Liver (tissue), 9 donors: ENCODE measurements around the gene FES. TPM values are rescaled to one million over a fixed set of nuclear protein-coding genes. Genes with fewer than 3 reads are reported as not detected.

Experiments used
- DNase-seq: peaks from one replicate; pipeline ENCODE4 v3.0.0-alpha.2; 2017; ENCODE audit warnings: low spot score
- H3K27ac ChIP-seq, 2 donors: one replicate each; pipeline ENCODE4 v1.7.0; 2013; ENCODE audit warnings: inconsistent platforms in 2 of 2, low read length in 2 of 2, control low read depth in 1 of 2, low read depth in 1 of 2, mild to moderate bottlenecking in 1 of 2
- H3K27me3 ChIP-seq, 4 donors: one replicate each; pipeline versions ENCODE4 v1.6.1 to v1.7.0; 2013; ENCODE audit warnings: low read length in 3 of 4, inconsistent platforms in 1 of 4, mild to moderate bottlenecking in 1 of 4, moderate library complexity in 1 of 4; ENCODE audit not compliant: control insufficient read depth in 4 of 4, insufficient read depth in 4 of 4
- H3K36me3 ChIP-seq, 4 donors: one replicate each; pipeline versions ENCODE4 v1.6.1 to v1.7.0; 2013; ENCODE audit warnings: low read length in 3 of 4, mild to moderate bottlenecking in 3 of 4, low read depth in 1 of 4, moderate library complexity in 1 of 4; ENCODE audit not compliant: control insufficient read depth in 4 of 4, insufficient read depth in 3 of 4
- H3K4me1 ChIP-seq, 4 donors: one replicate each; pipeline versions ENCODE4 v1.6.1 to v1.7.0; 2013; ENCODE audit warnings: low read length in 3 of 4, mild to moderate bottlenecking in 3 of 4, moderate library complexity in 1 of 4; ENCODE audit not compliant: control insufficient read depth in 4 of 4, insufficient read depth in 4 of 4
- H3K4me3 ChIP-seq, 3 donors: one replicate each; pipeline versions ENCODE4 v1.6.1 to v1.7.0; 2013; ENCODE audit warnings: low read length in 3 of 3, control low read depth in 1 of 3, low read depth in 1 of 3, mild to moderate bottlenecking in 1 of 3
- H3K9ac ChIP-seq, 2 donors: one replicate each; pipeline ENCODE4 v1.7.0; 2013; ENCODE audit warnings: low read length in 2 of 2, mild to moderate bottlenecking in 2 of 2, moderate library complexity in 2 of 2, control low read depth in 1 of 2, low read depth in 1 of 2
- H3K9me3 ChIP-seq, 4 donors: one replicate each; pipeline versions ENCODE4 v1.6.1 to v1.7.0; 2013; ENCODE audit warnings: low read length in 3 of 4; ENCODE audit not compliant: control insufficient read depth in 4 of 4
- ATF3 ChIP-seq: IDR thresholded peaks from 2 replicates; pipeline ENCODE4 v1.6.1; 2016; ENCODE audit warnings: antibody characterized with exemption
- EGR1 ChIP-seq, 2 donors: IDR thresholded peaks; 2 replicates each; pipeline ENCODE4 v1.6.1; 2016 to 2018; ENCODE audit warnings: antibody characterized with exemption in 2 of 2, low read depth in 2 of 2
- FOXA2 ChIP-seq: IDR thresholded peaks from 2 replicates; pipeline ENCODE4 v1.6.1; 2016; ENCODE audit warnings: antibody characterized with exemption
- HNF4A ChIP-seq, 2 donors: conservative IDR thresholded peaks; 2 replicates each; pipeline ENCODE4 v1.6.1; 2016; ENCODE audit warnings: antibody characterized with exemption in 2 of 2, mild to moderate bottlenecking in 2 of 2
- MAX ChIP-seq: IDR thresholded peaks from 2 replicates; pipeline ENCODE4 v1.6.1; 2016; ENCODE audit warnings: antibody characterized with exemption
- NR2F2 ChIP-seq: IDR thresholded peaks from 2 replicates; pipeline ENCODE4 v1.6.1; 2016; ENCODE audit warnings: antibody characterized with exemption
- REST ChIP-seq: IDR thresholded peaks from 2 replicates; pipeline ENCODE4 v1.6.1; 2016; ENCODE audit warnings: antibody characterized with exemption, mild to moderate bottlenecking
- RXRA ChIP-seq, 2 donors: IDR thresholded peaks; 2 replicates each; pipeline ENCODE4 v1.6.1; 2017 to 2018; ENCODE audit warnings: antibody characterized with exemption in 2 of 2, mild to moderate bottlenecking in 1 of 2
- TAF1 ChIP-seq: conservative IDR thresholded peaks from 2 replicates; pipeline ENCODE4 v1.6.1; 2016; ENCODE audit warnings: antibody characterized with exemption, mild to moderate bottlenecking
- YY1 ChIP-seq: IDR thresholded peaks from 2 replicates; pipeline ENCODE4 v1.6.1; 2016; ENCODE audit warnings: antibody characterized with exemption, mild to moderate bottlenecking
- WGBS: extraction: QIAGEN DNeasy Blood & Tissue Kit; methylation state at CpG from one replicate; pipeline ENCODE4 v1.1.7; 2013; 5-methylcytosine and 5-hydroxymethylcytosine counted together
- polyA plus RNA-seq, 2 donors: library from polyadenylated mRNA; stranded (reverse) in 1 of 2; unstranded in 1 of 2; fragments of 200-250 nt in 1 of 2; fragments of >200 nt in 1 of 2; fragmentation: Nextera tagmentation in 1 of 2; extraction: Ambion mirVana in 1 of 2; gene quantifications; one replicate each; pipeline versions ENCODE4 v1.2.1 to v1.2.3, GENCODE V29; 2013 to 2015
- total RNA-seq, 2 donors: library from RNA; depleted of rRNA; stranded (reverse); fragments of >200 nt; gene quantifications; one replicate each; pipeline ENCODE4 v1.2.3, GENCODE V29; 2014
- donor health status: healthy.
- donor health status: healthy.
- donor health status: healthy.
- donor health status: healthy.
- donor health status: healthy.

FES gene
- total and polyA plus RNA-seq, 4 donors, result 12.1 to 43.1 (median 28.8) TPM

- TF ChIP-seq HNF4A (conservative IDR thresholded peaks at IDR 0.05) (no peak), EGR1 (IDR thresholded peaks at IDR 0.05; ENCODE audit: low read depth in 2 of 2) (no peak), ATF3 (no peak), REST (no peak), MAX (no peak), NR2F2 (no peak)
- peaks cover 7 to 38% (median 20%) of the 10 kb centered on the region in 4 donors for H3K36me3 ChIP-seq
- no peak for DNase-seq
- H3K4me3 ChIP-seq, result no peak overlapping the region
- peaks cover 8 to 50% (median 46%) of the 10 kb centered on the region in 4 donors for H3K4me1 ChIP-seq
- H3K27ac ChIP-seq, result no peak overlapping the region
- 94% methylated on average over 13 of the region's 13 CpGs for WGBS
- no peak overlapping the region for H3K9ac ChIP-seq
- no peaks in the 10 kb centered on the region for H3K27me3 ChIP-seq
- no peaks in the 10 kb centered on the region for H3K9me3 ChIP-seq
These were observed 2.8 kb downstream of the FES start for GRCh38 chr15:90887037-90887481.

- no peak overlapping the region for H3K4me3 ChIP-seq
- 91% methylated on average over 18 of the region's 18 CpGs for WGBS
- TF ChIP-seq FOXA2 (no peak), TAF1 (no peak), YY1 (no peak), RXRA (IDR thresholded peaks at IDR 0.05) (no peak)
- H3K27ac ChIP-seq, result no peak overlapping the region
- H3K9me3 ChIP-seq, result no peaks in the 10 kb centered on the region
- no peaks in the 10 kb centered on the region for H3K27me3 ChIP-seq
- DNase-seq, result no peak
- H3K9ac ChIP-seq, result no peak overlapping the region
- peaks cover 25 to 59% (median 35%) of the 10 kb centered on the region in 4 donors for H3K36me3 ChIP-seq
- peaks cover 6 to 30% (median 28%) of the 10 kb centered on the region in 4 donors for H3K4me1 ChIP-seq
These were observed 5.0 kb downstream of the FES start for GRCh38 chr15:90889313-90889730.

GRCh38 chr15:90889736-90890456 is 5.6 kb downstream of the FES start:
- Histone ChIP-seq H3K27me3 (no peaks in the 10 kb centered on the region), H3K9me3 (no peaks in the 10 kb centered on the region), H3K27ac (no peak overlapping the region), H3K36me3 (peaks cover 28 to 63% (median 35%) of the 10 kb centered on the region in 4 donors), H3K4me1 (peaks cover 6 to 24% (median 23%) of the 10 kb centered on the region in 4 donors), H3K4me3 (no peak overlapping the region), H3K9ac (no peak overlapping the region)
- no peak for DNase-seq
- TF ChIP-seq MAX (no peak), ATF3 (no peak)
- WGBS, result 88% methylated on average over 31 of the region's 31 CpGs
